OCI-LY3 (cell line): Measurements from ENCODE around the gene SCAMP1.

Source experiments
- EZH2phosphoT487 ChIP-seq: fragments of 200-600 bp; shearing (Covaris generic); IDR thresholded peaks from 2 replicates; pipeline ENCODE4 v1.6.1; 2018; ENCODE audit warnings: antibody characterized with exemption, mixed run types, low read depth
- TF ChIP-seq, protein P1 (sequence below): fragments of 200-600, 300-600 bp; sonication (generic); IDR thresholded peaks from 2 replicates; pipeline ENCODE4 v1.5.1; 2014; ENCODE audit warnings: antibody characterized with exemption, low read length, low read depth

DNA sequence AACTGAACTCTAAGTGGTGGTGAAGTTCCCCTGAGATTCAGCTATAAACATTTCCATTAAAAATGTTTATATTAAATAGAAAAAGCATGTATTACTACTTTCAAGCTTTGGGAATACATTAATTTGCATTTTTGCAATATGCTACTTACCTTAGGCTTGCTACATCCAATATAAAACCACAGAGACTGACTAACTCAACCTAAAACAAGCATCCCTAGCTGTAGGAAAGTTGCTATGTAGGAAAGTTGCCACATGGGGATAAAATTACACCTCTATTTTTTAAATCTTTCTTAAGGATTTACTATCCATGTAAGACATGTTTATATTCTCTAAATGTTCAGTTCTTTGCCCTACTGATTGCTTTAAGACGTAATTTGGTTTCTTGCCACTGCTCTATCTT is 12.8 kb downstream of the SCAMP1 start:
- TF ChIP-seq, protein P1, sequence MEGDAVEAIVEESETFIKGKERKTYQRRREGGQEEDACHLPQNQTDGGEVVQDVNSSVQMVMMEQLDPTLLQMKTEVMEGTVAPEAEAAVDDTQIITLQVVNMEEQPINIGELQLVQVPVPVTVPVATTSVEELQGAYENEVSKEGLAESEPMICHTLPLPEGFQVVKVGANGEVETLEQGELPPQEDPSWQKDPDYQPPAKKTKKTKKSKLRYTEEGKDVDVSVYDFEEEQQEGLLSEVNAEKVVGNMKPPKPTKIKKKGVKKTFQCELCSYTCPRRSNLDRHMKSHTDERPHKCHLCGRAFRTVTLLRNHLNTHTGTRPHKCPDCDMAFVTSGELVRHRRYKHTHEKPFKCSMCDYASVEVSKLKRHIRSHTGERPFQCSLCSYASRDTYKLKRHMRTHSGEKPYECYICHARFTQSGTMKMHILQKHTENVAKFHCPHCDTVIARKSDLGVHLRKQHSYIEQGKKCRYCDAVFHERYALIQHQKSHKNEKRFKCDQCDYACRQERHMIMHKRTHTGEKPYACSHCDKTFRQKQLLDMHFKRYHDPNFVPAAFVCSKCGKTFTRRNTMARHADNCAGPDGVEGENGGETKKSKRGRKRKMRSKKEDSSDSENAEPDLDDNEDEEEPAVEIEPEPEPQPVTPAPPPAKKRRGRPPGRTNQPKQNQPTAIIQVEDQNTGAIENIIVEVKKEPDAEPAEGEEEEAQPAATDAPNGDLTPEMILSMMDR: no peak
- TF ChIP-seq EZH2phosphoT487: no peak
